AML-193 (cell line): ENCODE data around the gene TLX1.
A peak's percentile ranks its signal among the peaks of the same experiment; 100 is the strongest.

Experiments used
- DNase-seq, 2 experiments: peaks; one replicate each; lab custom pipeline; 2025; lab: John Stamatoyannopoulos, UW

Gene TLX1

DNA sequence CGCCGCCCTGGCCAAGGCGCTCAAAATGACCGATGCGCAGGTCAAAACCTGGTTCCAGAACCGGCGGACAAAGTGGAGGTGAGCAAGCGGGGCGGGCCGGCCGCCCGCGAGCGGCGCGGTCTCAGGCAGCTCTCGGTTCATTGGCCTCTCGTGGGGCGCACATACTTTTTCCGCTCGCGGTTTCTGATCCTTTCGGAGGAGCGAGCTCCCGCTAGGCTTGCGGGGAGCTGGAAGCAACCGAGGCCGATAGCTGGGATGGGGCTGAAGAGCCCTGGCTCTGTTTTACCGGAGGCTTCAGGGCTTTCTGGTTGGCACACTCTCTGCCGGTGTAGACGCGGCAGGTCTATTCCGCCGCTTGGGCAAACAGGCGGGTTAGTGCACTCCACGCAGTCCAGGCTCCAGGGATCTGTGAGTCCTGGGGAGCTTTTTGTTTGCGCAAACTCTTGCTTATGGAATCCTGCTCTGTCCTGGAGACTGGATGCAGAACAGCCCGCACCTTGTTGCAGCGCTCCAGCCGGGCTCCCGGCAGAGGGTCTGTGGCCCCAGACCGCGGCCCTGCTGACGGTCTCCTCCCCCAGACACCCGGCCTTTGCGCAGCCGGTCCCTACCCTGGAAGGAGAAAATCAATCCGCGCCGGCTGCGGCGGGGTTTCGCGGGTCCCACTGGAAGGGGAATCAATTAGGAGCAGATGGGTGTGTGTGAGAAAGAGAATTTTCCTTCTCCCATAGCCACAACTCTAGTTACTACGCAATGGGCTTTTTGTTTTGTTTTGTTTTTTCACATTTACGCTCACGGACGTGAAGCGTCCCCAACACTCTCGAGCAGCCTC is 3.4 kb downstream of the TLX1 start:
- no peak for DNase-seq

- no peak for DNase-seq
Observed at GRCh38 chr10:101135141-101136006, 4.3 kb downstream of the TLX1 start.

- DNase-seq = no peak
Observed at GRCh38 chr10:101136007-101136707, 5.1 kb downstream of the TLX1 start.

DNA sequence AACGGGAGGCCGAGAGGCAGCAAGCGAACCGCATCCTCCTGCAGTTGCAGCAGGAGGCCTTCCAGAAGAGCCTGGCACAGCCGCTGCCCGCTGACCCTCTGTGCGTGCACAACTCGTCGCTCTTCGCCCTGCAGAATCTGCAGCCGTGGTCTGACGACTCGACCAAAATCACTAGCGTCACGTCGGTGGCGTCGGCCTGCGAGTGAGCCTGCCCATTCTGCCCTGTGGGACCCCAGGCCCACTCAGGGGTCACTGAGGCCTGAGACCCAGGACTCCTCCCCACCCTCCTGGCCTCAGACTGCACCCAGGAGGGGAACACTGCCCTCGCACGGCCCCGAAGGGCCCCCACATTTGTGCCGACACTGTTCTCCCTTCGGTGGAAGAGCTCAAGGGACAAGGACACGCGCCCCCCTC is 5.6 kb downstream of the TLX1 start:
- DNase-seq = no peak

DNA sequence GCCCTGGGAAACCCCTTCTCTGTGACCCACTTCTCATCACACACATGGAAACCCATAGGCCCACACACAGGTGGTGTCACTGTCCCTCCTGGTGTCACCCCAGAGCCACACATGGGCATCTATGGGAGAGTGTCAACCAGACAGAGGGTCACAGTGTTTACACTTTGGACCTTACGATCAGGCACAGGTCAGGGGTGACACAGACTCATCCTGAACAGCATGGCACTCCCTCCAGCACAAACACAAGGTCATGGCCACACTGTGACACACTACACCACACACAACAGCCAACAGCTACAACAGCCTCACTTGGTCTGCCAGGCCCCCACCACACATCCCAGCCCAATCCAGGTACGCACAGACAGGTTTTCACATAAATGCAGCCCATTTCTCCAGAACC is 6.2 kb downstream of the TLX1 start:
- no peak for DNase-seq

GRCh38 chr10:101138788-101139420 is 7.8 kb downstream of the TLX1 start:
- no peak for DNase-seq

- no peak for DNase-seq
Observed at GRCh38 chr10:101139421-101139911, 8.4 kb downstream of the TLX1 start.

- DNase-seq = no peak
Observed at GRCh38 chr10:101140084-101140949, 9.2 kb downstream of the TLX1 start.

- no peak for DNase-seq
Observed at GRCh38 chr10:101140950-101141615, 10.0 kb downstream of the TLX1 start.

DNA sequence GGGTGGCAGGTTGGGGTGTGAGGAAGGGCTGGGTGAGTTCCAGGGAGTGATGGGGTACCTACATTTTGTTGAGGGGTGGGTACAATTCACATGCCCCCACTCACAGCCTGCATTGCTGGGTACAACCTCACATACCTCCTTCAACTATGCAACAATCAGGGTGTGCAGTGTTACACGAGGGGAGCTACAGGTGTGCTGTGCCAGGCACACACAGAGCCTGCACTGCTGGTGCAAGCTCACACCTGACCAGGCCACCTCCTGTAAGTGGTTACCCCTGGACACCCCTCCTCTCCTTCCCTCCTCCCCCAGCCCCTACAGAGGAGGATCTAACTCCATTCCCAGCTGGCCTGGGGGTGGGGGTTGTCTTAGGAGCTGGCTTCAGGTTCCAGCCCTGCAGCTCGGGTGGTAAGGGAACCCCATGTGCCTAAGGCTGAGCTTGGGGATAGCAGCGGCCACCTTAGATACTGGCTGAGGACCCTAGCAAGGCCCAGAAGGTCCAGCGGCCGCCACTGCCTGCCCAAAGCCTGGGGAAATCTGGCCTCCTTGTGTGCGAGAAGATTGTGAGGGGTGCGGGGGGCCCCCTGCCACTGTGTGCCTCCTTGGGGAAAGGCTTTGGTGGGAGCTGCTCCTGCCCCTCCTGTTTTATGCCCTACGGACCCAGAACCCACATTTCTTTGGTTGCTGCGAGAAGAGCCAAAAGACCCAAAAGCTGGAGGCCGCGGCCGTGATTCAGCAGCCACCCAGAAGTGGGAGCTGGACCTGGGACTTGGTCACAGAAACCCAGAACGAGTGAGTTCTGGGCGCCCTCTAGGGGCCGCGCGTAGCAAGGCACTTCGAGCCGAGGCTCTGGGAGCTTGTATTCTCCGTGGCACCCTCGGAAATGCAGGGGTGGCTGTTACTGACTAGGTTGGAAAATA is 10.8 kb downstream of the TLX1 start:
- DNase-seq = peak; percentile 46 to 57

DNA sequence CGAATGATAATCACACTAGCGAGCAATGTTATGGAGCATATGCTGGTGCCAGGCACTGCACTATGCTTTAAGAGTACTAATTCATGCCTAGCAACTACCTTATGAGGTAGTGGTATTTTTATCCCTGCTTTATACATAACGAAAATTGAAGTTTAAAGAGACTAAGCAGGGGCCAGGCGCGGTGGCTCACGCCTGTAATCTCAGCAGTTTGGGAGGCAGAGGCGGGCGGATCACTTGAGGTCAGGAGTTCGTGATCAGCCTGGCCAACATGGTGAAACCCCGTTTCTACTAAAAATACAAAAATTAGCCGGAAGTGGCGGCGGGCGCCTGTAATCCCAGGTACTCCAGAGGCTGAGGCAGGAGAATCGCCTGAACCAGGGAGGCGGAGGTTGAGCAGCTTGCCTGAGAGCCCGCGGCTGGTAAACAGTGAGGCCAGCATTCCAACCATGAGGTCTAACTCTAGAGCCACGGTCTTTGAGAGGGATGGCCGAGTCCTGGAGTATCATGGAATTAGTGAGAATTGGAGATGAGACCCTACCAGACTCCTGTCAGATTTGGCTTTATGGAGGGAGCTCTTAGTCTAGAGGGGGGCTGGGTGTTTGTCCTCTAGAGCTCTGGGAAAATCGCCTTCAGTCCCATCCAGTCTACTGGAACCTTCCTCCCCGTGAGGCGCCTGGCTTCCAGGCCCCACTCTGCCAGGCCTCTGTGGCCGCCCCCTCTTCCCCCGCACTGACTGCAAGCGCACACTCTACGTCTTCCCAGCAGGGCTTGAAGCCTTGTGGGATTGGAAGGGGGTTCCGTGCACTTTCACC is 11.6 kb downstream of the TLX1 start:
- DNase-seq = no peak

GRCh38 chr10:101143345-101143630 is 12.2 kb downstream of the TLX1 start:
- no peak for DNase-seq

DNA sequence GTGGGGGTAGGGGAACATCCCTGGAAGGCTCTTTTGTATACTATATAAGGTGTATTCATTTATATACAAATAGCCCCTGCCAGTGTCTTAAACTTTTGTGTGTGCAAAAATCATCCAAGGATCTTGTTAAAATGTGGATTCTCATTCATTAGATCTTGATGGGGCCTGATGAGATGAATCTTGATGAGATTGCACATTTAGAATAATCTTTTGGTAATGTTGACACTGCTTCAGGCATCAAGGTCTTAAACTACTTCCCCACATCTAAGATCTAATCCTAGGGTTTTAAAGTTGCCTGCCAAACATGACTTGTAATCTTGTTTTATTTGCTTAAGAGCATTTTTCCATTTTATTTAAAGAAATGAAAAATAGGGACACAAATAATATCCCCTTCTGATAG is 13.0 kb downstream of the TLX1 start:
- DNase-seq = no peak

GRCh38 chr10:101145145-101145544 is 14.0 kb downstream of the TLX1 start:
- DNase-seq = no peak

DNA sequence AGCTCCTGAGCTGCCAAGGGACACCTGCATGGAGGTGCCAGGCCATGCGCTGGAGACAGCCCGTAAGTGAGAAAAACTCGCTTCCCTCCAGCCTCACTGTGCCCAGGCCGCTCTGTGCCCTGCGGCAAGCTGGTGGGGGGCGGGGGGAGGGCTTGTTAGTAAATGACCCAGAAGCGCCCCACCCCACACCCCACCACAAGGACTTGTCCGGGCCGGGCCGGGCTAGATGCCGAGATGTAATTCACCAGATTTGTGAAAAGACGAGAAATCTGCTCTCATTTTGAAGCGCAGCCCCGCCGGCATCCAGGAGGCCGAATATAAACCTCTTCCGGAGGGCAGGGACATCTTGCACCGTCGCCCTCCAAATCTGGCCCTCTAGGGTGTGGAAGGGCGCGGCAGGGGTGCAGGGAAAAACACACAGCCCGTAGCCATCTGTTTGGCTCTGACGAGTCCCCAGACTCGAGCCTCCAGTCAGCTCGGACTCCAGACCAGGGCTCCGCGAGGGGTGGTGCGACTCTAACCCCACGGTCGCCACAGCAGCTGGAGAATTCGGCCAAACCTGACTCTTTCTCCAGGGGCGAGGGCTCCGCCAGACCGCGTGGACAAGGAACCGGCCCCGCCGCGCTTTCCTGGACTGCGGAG is 14.8 kb downstream of the TLX1 start:
- DNase-seq = no peak

- DNase-seq = no peak
Observed at GRCh38 chr10:101146392-101147251, 15.5 kb downstream of the TLX1 start.

- DNase-seq = no peak
Observed at GRCh38 chr10:101151395-101151794, 20.3 kb downstream of the TLX1 start.
